HCT116 (cell line): Measurements from ENCODE around the gene CD7. TPM values are rescaled to one million over a fixed set of nuclear protein-coding genes. Genes with fewer than 3 reads are reported as not detected.

ENCODE experiments used
- ATAC-seq: fragments of 200-7000 bp; cut with Tn5 transposase; 2 replicates; pipeline ENCODE4 v1.9.1; 2020; ENCODE audit warnings: mild to moderate bottlenecking, moderate library complexity
- BruUV-seq: library from RNA; stranded (reverse); fragments of 400-500 nt; replicated peaks from 2 replicates; lab custom pipeline; 2021; lab: Mats Ljungman, UMichigan
- CTCF ChIA-PET: fragments of 300-600 bp; sonication (Branson Sonifier 250); formaldehyde crosslinking; loops from one replicate; lab custom pipeline; 2021; ENCODE audit warnings: antibody characterized with exemption; lab: Charles Lee
- POLR2A ChIA-PET: fragments of 300-600, 350-600 bp; sonication (Branson Sonifier 250); formaldehyde crosslinking; loops from one replicate; lab custom pipeline; 2021; ENCODE audit warnings: antibody characterized with exemption; lab: Charles Lee
- RAD21 ChIA-PET, 2 experiments: fragments of 300-600 bp; sonication (Branson Sonifier 250); formaldehyde crosslinking; loops; one replicate each; lab custom pipeline; 2023; ENCODE audit warnings: low total read pairs in 2 of 2; ENCODE audit not compliant: uncharacterized antibody in 2 of 2, unreplicated experiment in 2 of 2, low non-redundant PET in 1 of 2; lab: Charles Lee
- DNase-seq: peaks from one replicate; pipeline ENCODE4 v3.0.0-alpha.2; 2010; ENCODE audit warnings: low read depth, low spot score
- H2AFZ ChIP-seq: fragments of 200-600 bp; shearing (Covaris generic), sonication (generic); 2 replicates; pipeline ENCODE4 v1.6.1; 2017; ENCODE audit warnings: low read depth, mixed run types, mixed read lengths, antibody characterized with exemption, low read length; ENCODE audit not compliant: poor library complexity, severe bottlenecking
- H3K27ac ChIP-seq: 2 replicates; pipeline ENCODE4 v1.5.1; 2012; ENCODE audit warnings: low read depth, low read length
- H3K27me3 ChIP-seq: fragments of 200-600 bp; sonication (generic); 2 replicates; pipeline ENCODE4 v1.6.1; 2016; ENCODE audit warnings: mixed run types, low read length, mixed read lengths; ENCODE audit not compliant: insufficient read depth
- H3K36me3 ChIP-seq, 2 experiments: fragments of 200-500 bp in 1 of 2; fragments of 200-600 bp in 1 of 2; sonication (Bioruptor generic) in 1 of 2; sonication (generic) in 1 of 2; 2 replicates each; pipeline versions ENCODE4 v1.5.1 to v1.6.1; 2014 to 2016; ENCODE audit warnings: low read length in 2 of 2, inconsistent platforms in 1 of 2, mixed read lengths in 1 of 2, mixed run types in 1 of 2; ENCODE audit not compliant: insufficient read depth in 2 of 2, control insufficient read depth in 1 of 2
- H3K4me1 ChIP-seq, 2 experiments: fragments of 200-600 bp in 1 of 2; sonication (generic) in 1 of 2; 2 replicates each; pipeline versions ENCODE4 v1.5.1 to v1.6.1; 2012 to 2017; ENCODE audit warnings: low read length in 2 of 2, inconsistent platforms in 1 of 2, mild to moderate bottlenecking in 1 of 2, mixed read lengths in 1 of 2, mixed run types in 1 of 2, moderate library complexity in 1 of 2; ENCODE audit not compliant: insufficient read depth in 2 of 2, control insufficient read depth in 1 of 2
- H3K4me2 ChIP-seq: fragments of 200-600 bp; sonication (generic); 2 replicates; pipeline ENCODE4 v1.6.1; 2017; ENCODE audit warnings: mixed run types, low read length, mixed read lengths
- H3K4me3 ChIP-seq, 2 experiments: fragments of 200-600 bp in 1 of 2; sonication (generic) in 1 of 2; replicated peaks in 1 of 2; 2 replicates each; pipeline ENCODE4 v1.5.1; 2011 to 2016; ENCODE audit warnings: low read length in 2 of 2, control low read depth in 1 of 2, low read depth in 1 of 2, mild to moderate bottlenecking in 1 of 2, mixed read lengths in 1 of 2, mixed run types in 1 of 2
- H3K79me2 ChIP-seq: fragments of 200-600 bp; sonication (generic); 2 replicates; pipeline ENCODE4 v1.6.1; 2017; ENCODE audit warnings: mild to moderate bottlenecking, mixed run types, low read length, moderate library complexity, mixed read lengths; ENCODE audit not compliant: insufficient read depth
- H3K9ac ChIP-seq: fragments of 200-600 bp; sonication (generic); 2 replicates; pipeline ENCODE4 v1.6.1; 2016; ENCODE audit warnings: low read length, mixed read lengths
- H3K9me2 ChIP-seq: fragments of 200-600 bp; sonication (generic), shearing (Covaris generic); 2 replicates; pipeline ENCODE4 v1.6.1; 2017; ENCODE audit warnings: mixed run types, mild to moderate bottlenecking, moderate library complexity; ENCODE audit not compliant: insufficient read depth
- H3K9me3 ChIP-seq, 2 experiments: fragments of 200-500 bp in 1 of 2; fragments of 200-600 bp in 1 of 2; sonication (Bioruptor generic) in 1 of 2; sonication (generic) in 1 of 2; 2 replicates each; pipeline ENCODE4 v1.6.1; 2014 to 2017; ENCODE audit warnings: low read length in 2 of 2, mixed read lengths in 2 of 2, inconsistent platforms in 1 of 2, low read depth in 1 of 2, mild to moderate bottlenecking in 1 of 2, mixed run types in 1 of 2, moderate library complexity in 1 of 2; ENCODE audit not compliant: control insufficient read depth in 1 of 2, insufficient read depth in 1 of 2
- H4K20me1 ChIP-seq: fragments of 200-600 bp; sonication (generic), shearing (Covaris generic); 2 replicates; pipeline ENCODE4 v1.6.1; 2017; ENCODE audit warnings: mixed run types, mild to moderate bottlenecking, moderate library complexity; ENCODE audit not compliant: insufficient read depth
- CBX3 ChIP-seq: IDR thresholded peaks from 2 replicates; pipeline ENCODE4 v1.6.1; 2012; ENCODE audit warnings: low read depth
- EGR1 ChIP-seq: IDR thresholded peaks from 2 replicates; pipeline ENCODE4 v1.6.1; 2012; ENCODE audit warnings: low read depth
- ELF1 ChIP-seq: IDR thresholded peaks from 2 replicates; pipeline ENCODE4 v1.6.1; 2012; ENCODE audit warnings: low read depth, borderline replicate concordance
- EZH2 ChIP-seq: fragments of 200-600 bp; sonication (generic); IDR thresholded peaks from 2 replicates; pipeline ENCODE4 v1.6.1; 2017; ENCODE audit warnings: antibody characterized with exemption, mixed run types
- EZH2phosphoT487 ChIP-seq: fragments of 200-600 bp; IDR thresholded peaks from 2 replicates; pipeline ENCODE4 v1.6.1; 2018; ENCODE audit warnings: antibody characterized with exemption, borderline replicate concordance
- FOSL1 ChIP-seq: IDR thresholded peaks from 2 replicates; pipeline ENCODE4 v1.6.1; 2012; ENCODE audit warnings: low read depth
- JUND ChIP-seq: IDR thresholded peaks from 2 replicates; pipeline ENCODE4 v1.6.1; 2012
- POLR2A ChIP-seq: IDR thresholded peaks from 2 replicates; pipeline ENCODE4 v1.7.0; 2011; ENCODE audit warnings: borderline replicate concordance; ENCODE audit not compliant: insufficient read depth, insufficient read length; ENCODE audit errors: extremely low read depth
- POLR2AphosphoS5 ChIP-seq: IDR thresholded peaks from 2 replicates; pipeline ENCODE4 v1.6.1; 2011; ENCODE audit warnings: mild to moderate bottlenecking, low read depth, low read length, moderate library complexity
- RAD21 ChIP-seq: IDR thresholded peaks from 2 replicates; pipeline ENCODE4 v1.6.1; 2012; ENCODE audit warnings: low read depth, mild to moderate bottlenecking
- REST ChIP-seq: IDR thresholded peaks from 2 replicates; pipeline ENCODE4 v1.6.1; 2012; ENCODE audit warnings: low read depth
- SIN3A ChIP-seq: IDR thresholded peaks from 2 replicates; pipeline ENCODE4 v1.6.1; 2012; ENCODE audit warnings: low read depth
- SRF ChIP-seq: IDR thresholded peaks from 2 replicates; pipeline ENCODE4 v1.6.1; 2012; ENCODE audit warnings: low read depth
- TCF7L2 ChIP-seq: IDR thresholded peaks from 2 replicates; pipeline ENCODE4 v1.7.0; 2011; ENCODE audit warnings: borderline replicate concordance, inconsistent platforms; ENCODE audit not compliant: insufficient read depth, insufficient read length; ENCODE audit errors: extremely low read depth
- YY1 ChIP-seq: IDR thresholded peaks from 2 replicates; pipeline ENCODE4 v1.6.1; 2011; ENCODE audit warnings: low read length, low read depth, moderate library complexity, mild to moderate bottlenecking; ENCODE audit not compliant: insufficient replicate concordance; ENCODE audit errors: extremely low read depth
- ZBTB33 ChIP-seq: IDR thresholded peaks from 2 replicates; pipeline ENCODE4 v1.6.1; 2011; ENCODE audit warnings: mild to moderate bottlenecking, low read length, moderate library complexity; ENCODE audit not compliant: insufficient replicate concordance; ENCODE audit errors: extremely low read depth
- intact Hi-C: fragments of 100-400 bp; cut with micrococcal nuclease; formaldehyde crosslinking; loops from 2 replicates; pipeline ENCODE4 v1.10.0; 2022
- total RNA-seq: library from RNA; stranded (reverse); gene quantifications from one replicate; pipeline ENCODE4 v1.2.1, GENCODE V29; 2021; ENCODE audit not compliant: unreplicated experiment

The CD7 gene
- total RNA-seq, 1 experiment from 2014 or later: 0.61 TPM

GRCh38 chr17:82274134-82275020, 43.0 kb downstream of the CD7 start:
- Histone ChIP-seq H3K4me1 (peaks cover 10 to 47% of the 10 kb centered on the region in 2 experiments), H3K27ac (peak overlapping the region; percentile 95; the same call in 1 of the 2 replicates), H3K9me2 (no peaks in the 10 kb centered on the region), H3K9me3 (no peaks in the 10 kb centered on the region), H3K4me2 (peak overlapping the region; percentile 79), H2AFZ (no peak overlapping the region), H3K9ac (peak overlapping the region; percentile 91), H3K27me3 (no peaks in the 10 kb centered on the region), H3K79me2 (peaks cover 38% of the 10 kb centered on the region), H3K4me3 (peak overlapping the region; percentile 77), H4K20me1 (peaks cover 14% of the 10 kb centered on the region; the same call in 1 of the 2 replicates), H3K36me3 (peaks cover 13 to 25% of the 10 kb centered on the region in 2 experiments)
- RAD21 ChIA-PET: no interaction called here
- no peak for TF ChIP-seq REST
- no peak for TF ChIP-seq POLR2AphosphoS5
- no peak for TF ChIP-seq ELF1
- no peak for TF ChIP-seq EZH2
- TF ChIP-seq EZH2phosphoT487: no peak
- TF ChIP-seq YY1: no peak
- TF ChIP-seq JUND: no peak
- TF ChIP-seq SIN3A: no peak
- TF ChIP-seq POLR2A: no peak
- no peak for TF ChIP-seq CBX3
- TF ChIP-seq RAD21: no peak
- TF ChIP-seq EGR1: no peak
- TF ChIP-seq ZBTB33: no peak
- no peak for TF ChIP-seq FOSL1
- TF ChIP-seq TCF7L2: no peak
- TF ChIP-seq SRF: no peak
- POLR2A ChIA-PET: interaction anchor here (1.0 to 2.4 kb wide), 4 partner anchors 8 to 18 kb away, joined by 3 to 11 read pairs (median 3); no protein-coding TSS in a partner anchor
- intact Hi-C loops: no loop called here
- ATAC-seq (no peak), DNase-seq (no peak)
- CTCF ChIA-PET: no interaction called here
- BruUV-seq: no TSS peak
